NCI-H526 treated with DMSO at 0.1 percent for 48 hours (cell line): ENCODE results near the gene TPX2.
A peak's percentile ranks its signal among the peaks of the same experiment; 100 is the strongest.

ENCODE experiments used
- DNase-seq: peaks from one replicate; lab custom pipeline; 2025; lab: John Stamatoyannopoulos, UW

Gene TPX2

GRCh38 chr20:31848088-31848999 lies 109.3 kb downstream of the TPX2 start:
- DNase-seq, result no peak

- DNase-seq, result peak; percentile 56
Observed at GRCh38 chr20:31849306-31849930, 110.3 kb downstream of the TPX2 start.
